K562 (cell line): ENCODE results near the gene CSMD2. TPM values are rescaled to one million over a fixed set of nuclear protein-coding genes. Genes with fewer than 3 reads are reported as not detected.

ENCODE experiments used
- ATAC-seq: fragments of 200-7000 bp; cut with Tn5 transposase; 3 replicates; pipeline ENCODE4 v1.9.1; 2020; ENCODE audit warnings: moderate library complexity
- BruUV-seq: library from RNA; stranded (reverse); fragments of 400-500 nt; replicated peaks from 2 replicates; lab custom pipeline; 2021; lab: Mats Ljungman, UMichigan
- CTCF ChIA-PET: fragments of 300-600 bp; formaldehyde crosslinking; extraction: SDS; loops from one replicate; lab custom pipeline; 2021; ENCODE audit warnings: low intra/inter-chr PET ratio; lab: Yijun Ruan, JAX
- POLR2A ChIA-PET: fragments of 300-600, 350-650 bp; sonication (Branson Sonifier 250); formaldehyde crosslinking; extraction: SDS; loops from one replicate; lab custom pipeline; 2021; ENCODE audit warnings: antibody characterized with exemption, inconsistent platforms; lab: Yijun Ruan, JAX
- DNase-seq, 4 experiments: peaks; one replicate each; pipeline versions ENCODE4 v3.0.0 to v3.0.0-alpha.2; 2011 to 2018; ENCODE audit warnings: low spot score in 3 of 4, mixed read lengths in 3 of 4; ENCODE audit errors: extremely low read depth in 1 of 4
- FAIRE-seq: peaks from 2 replicates; lab custom pipeline; 2011; peaks lifted over from hg19 to GRCh38; lab: Jason Lieb, UNC
- H2AFZ ChIP-seq: 2 replicates; pipeline ENCODE4 v1.6.0; 2011; ENCODE audit warnings: low read depth, low read length, control low read depth, inconsistent platforms
- H3K27ac ChIP-seq: fragments of 200-600 bp; 3 replicates; pipeline ENCODE4 v1.8.0; 2011; ENCODE audit warnings: low read depth, mild to moderate bottlenecking, control low read depth, inconsistent platforms, low read length, moderate library complexity, mixed read lengths; ENCODE audit errors: extremely low read depth
- H3K27me3 ChIP-seq, 2 experiments: fragments of 300-600 bp in 1 of 2; 2 replicates in 1 of 2; 3 replicates in 1 of 2; pipeline versions ENCODE4 v1.6.0 to v1.8.0; 2011; ENCODE audit warnings: inconsistent platforms in 2 of 2, low read length in 2 of 2, mild to moderate bottlenecking in 1 of 2, mixed read lengths in 1 of 2, moderate library complexity in 1 of 2; ENCODE audit not compliant: control insufficient read depth in 2 of 2, insufficient read depth in 2 of 2
- H3K36me3 ChIP-seq: fragments of 300-600 bp; 3 replicates; pipeline ENCODE4 v1.8.0; 2011; ENCODE audit warnings: mild to moderate bottlenecking, low read length, inconsistent platforms; ENCODE audit not compliant: control insufficient read depth, insufficient read depth
- H3K4me1 ChIP-seq, 2 experiments: fragments of 200-600 bp in 1 of 2; replicated peaks in 1 of 2; 2 replicates in 1 of 2; 3 replicates in 1 of 2; pipeline versions ENCODE4 v1.5.1 to v1.8.0; 2011; ENCODE audit warnings: inconsistent platforms in 2 of 2, low read length in 2 of 2, mild to moderate bottlenecking in 1 of 2, mixed read lengths in 1 of 2, moderate library complexity in 1 of 2; ENCODE audit not compliant: control insufficient read depth in 2 of 2, insufficient read depth in 2 of 2
- H3K4me2 ChIP-seq: 2 replicates; pipeline ENCODE4 v1.6.1; 2011; ENCODE audit warnings: low read length, control low read depth, inconsistent platforms, mixed read lengths; ENCODE audit not compliant: insufficient read depth
- H3K4me3 ChIP-seq: fragments of 200-600 bp; sonication (generic), shearing (Covaris generic); 2 replicates; pipeline ENCODE4 v1.5.1; 2016; ENCODE audit warnings: control low read depth, inconsistent platforms
- H3K79me2 ChIP-seq: fragments of 200-600 bp; 3 replicates; pipeline ENCODE4 v1.8.0; 2011; ENCODE audit warnings: low read length, inconsistent platforms; ENCODE audit not compliant: control insufficient read depth, insufficient read depth
- H3K9ac ChIP-seq, 2 experiments: 2 replicates each; pipeline versions ENCODE4 v1.6.0 to v1.6.1; 2011; ENCODE audit warnings: low read depth in 2 of 2, low read length in 2 of 2, control low read depth in 1 of 2, inconsistent platforms in 1 of 2, mild to moderate bottlenecking in 1 of 2, mixed read lengths in 1 of 2; ENCODE audit not compliant: insufficient read depth in 1 of 2
- H3K9me1 ChIP-seq: one replicate; pipeline ENCODE4 v1.6.0; 2011; ENCODE audit warnings: inconsistent platforms, mild to moderate bottlenecking, low read length, moderate library complexity; ENCODE audit not compliant: control insufficient read depth, insufficient read depth
- H3K9me3 ChIP-seq: replicated peaks from 2 replicates; pipeline ENCODE4 v1.5.1; 2011; ENCODE audit warnings: low read depth, low read length, inconsistent platforms; ENCODE audit not compliant: control insufficient read depth, insufficient read depth
- H4K20me1 ChIP-seq: replicated peaks from 2 replicates; pipeline ENCODE4 v1.6.1; 2011; ENCODE audit warnings: low read length, inconsistent platforms, mixed read lengths; ENCODE audit not compliant: control insufficient read depth, insufficient read depth
- CLOCK ChIP-seq: fragments of 250-450 bp; sonication (Bioruptor Pico); IDR thresholded peaks from 2 replicates; pipeline ENCODE4 v1.4.0; 2020; ENCODE audit warnings: mild to moderate bottlenecking, moderate library complexity, borderline replicate concordance
- ETS2 ChIP-seq: IDR thresholded peaks from 2 replicates; pipeline ENCODE4 v1.6.1; 2016; ENCODE audit warnings: borderline replicate concordance, missing genetic modification characterization, mild to moderate bottlenecking, moderate library complexity, missing compliant biosample characterization; ENCODE audit not compliant: poor library complexity, severe bottlenecking
- HCFC1 ChIP-seq: IDR thresholded peaks from 2 replicates; pipeline ENCODE4 v1.6.1; 2012; ENCODE audit warnings: low read depth, low read length, improper control_type of control experiment
- KAT7 ChIP-seq: sonication (generic); formaldehyde crosslinking; IDR thresholded peaks from 2 replicates; pipeline ENCODE4 v1.8.0; 2022; ENCODE audit warnings: missing genetic modification reagents, mild to moderate bottlenecking, borderline replicate concordance
- MEF2D ChIP-seq: conservative IDR thresholded peaks from 2 replicates; pipeline ENCODE4 v1.6.1; 2016; ENCODE audit warnings: low read depth, missing genetic modification characterization, missing compliant biosample characterization
- RBM15 ChIP-seq: fragments of 200-400 bp; formaldehyde crosslinking; IDR thresholded peaks from 2 replicates; pipeline ENCODE4 v1.6.1; 2018; ENCODE audit warnings: mild to moderate bottlenecking, low read length, moderate library complexity; ENCODE audit not compliant: insufficient read depth
- SMARCC2 ChIP-seq: fragments of 450-650 bp; IDR thresholded peaks from 2 replicates; pipeline ENCODE4 v1.6.1; 2017; ENCODE audit warnings: antibody characterized with exemption, moderate library complexity, mild to moderate bottlenecking, low read depth
- ZBTB33 ChIP-seq: sonication (generic); formaldehyde crosslinking; IDR thresholded peaks from 2 replicates; pipeline ENCODE4 v1.8.1; 2023; ENCODE audit warnings: mild to moderate bottlenecking, missing genetic modification reagents
- ZNF24 ChIP-seq: fragments of 450-650 bp; IDR thresholded peaks from 2 replicates; pipeline ENCODE4 v1.6.1; 2016
- ZNF354B ChIP-seq: fragments of 250-450 bp; sonication (Bioruptor Pico); IDR thresholded peaks from 2 replicates; pipeline ENCODE4 v1.4.0; 2020
- ZNF766 ChIP-seq: fragments of 200-800 bp; sonication (Bioruptor generic); conservative IDR thresholded peaks from 2 replicates; pipeline ENCODE4 v1.6.1; 2016; ENCODE audit warnings: missing genetic modification characterization, missing compliant biosample characterization
- WGBS: fragments of 100-300 bp; shearing (Covaris generic); methylation state at CpG from one replicate; pipeline ENCODE4 v1.1.6; 2016; ENCODE audit warnings: low coverage, mixed read lengths; ENCODE audit not compliant: insufficient coverage; ENCODE audit errors: missing lambda C conversion rate; 5-methylcytosine and 5-hydroxymethylcytosine counted together
- in situ Hi-C: fragments of 300-500 bp; cut with MboI; formaldehyde crosslinking; loops from 4 replicates; pipeline ENCODE4 v1.15.0; 2018; ENCODE audit warnings: inconsistent platforms, mixed read lengths
- intact Hi-C: fragments of 100-400 bp; cut with micrococcal nuclease; formaldehyde crosslinking; loops from 2 replicates; pipeline ENCODE4 v1.14.2; 2022
- polyA plus RNA-seq, 8 experiments: library from polyadenylated mRNA; depleted of rRNA in 4 of 8; stranded (reverse) in 5 of 8; unstranded in 3 of 8; fragments of >200 nt; fragmentation: Nextera tagmentation in 2 of 8; fragmentation: Illumina TruSeq in 1 of 8; extraction: Ambion mirVana in 2 of 8; extraction: Trizol in 1 of 8; gene quantifications; 2 replicates each; pipeline versions ENCODE4 v1.2.1 to v1.2.3, GENCODE V29; 2011 to 2014; ENCODE audit warnings: inconsistent platforms in 1 of 8, missing spikeins in 1 of 8
- total RNA-seq, 7 experiments: library from RNA; depleted of rRNA in 6 of 7; stranded (reverse); fragments of >200 nt in 6 of 7; fragmentation: Illumina TruSeq in 2 of 7; extraction: Trizol in 2 of 7; gene quantifications; 2 replicates each; pipeline versions ENCODE4 v1.2.1 to v1.2.3, GENCODE V29; 2011 to 2021; ENCODE audit warnings: low replicate concordance in 1 of 7
- TF ChIP-seq, protein P1 (sequence below): fragments of 450-650 bp; IDR thresholded peaks from 2 replicates; pipeline ENCODE4 v1.7.1; 2018; ENCODE audit warnings: mild to moderate bottlenecking, low read depth; ENCODE audit not compliant: partially characterized antibody

CSMD2 gene
- total and polyA plus RNA-seq, 9 of the 15 experiments (the other 6 are each of a cell fraction or from before 2014, with no cell fraction given) = not detected

DNA sequence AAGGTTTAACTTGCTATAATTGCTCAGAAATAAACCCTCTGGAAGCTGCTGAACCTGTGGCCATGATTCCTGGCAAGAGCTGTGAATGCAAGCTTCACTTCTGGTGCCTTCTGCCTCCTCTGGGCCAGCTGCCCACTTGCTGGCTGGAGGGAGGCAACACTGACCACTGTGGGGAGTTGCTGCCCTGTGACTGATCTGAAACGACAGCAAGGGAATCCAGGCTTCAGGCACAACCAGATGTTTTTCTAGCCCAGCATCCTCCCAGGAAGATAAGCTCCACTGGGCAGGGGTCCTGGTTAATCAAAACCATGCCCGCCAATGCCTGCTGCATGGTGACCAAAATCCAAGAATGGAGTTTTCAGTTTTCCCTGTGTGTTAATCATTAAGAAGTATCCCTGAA, 481.1 kb downstream of the CSMD2 start:
- H3K27me3 ChIP-seq = peaks cover 0 to 8% of the 10 kb centered on the region in 2 experiments; a peak in 3 of 5 replicates
- no peak overlapping the region for H3K9ac ChIP-seq
- no TSS peak for BruUV-seq
- no peak overlapping the region for H2AFZ ChIP-seq
- intact Hi-C loops (no loop called here), in situ Hi-C loops (no loop called here)
- DNase-seq (no peak), FAIRE-seq (no peak)
- no peak overlapping the region for H3K4me2 ChIP-seq
- POLR2A ChIA-PET = no interaction called here
- H4K20me1 ChIP-seq = no peaks in the 10 kb centered on the region
- no peaks in the 10 kb centered on the region for H3K9me3 ChIP-seq
- no peaks in the 10 kb centered on the region for H3K79me2 ChIP-seq
- H3K36me3 ChIP-seq = no peaks in the 10 kb centered on the region
- no peaks in the 10 kb centered on the region for H3K4me1 ChIP-seq
- CTCF ChIA-PET = no interaction called here
- WGBS = 3% methylated on average over 2 of the region's 2 CpGs
- H3K4me3 ChIP-seq = no peak overlapping the region
- H3K9me1 ChIP-seq = no peaks in the 10 kb centered on the region
- no peak overlapping the region for H3K27ac ChIP-seq
- TF ChIP-seq ZBTB33 = no peak
- no peak for TF ChIP-seq ZNF24
- no peak for TF ChIP-seq SMARCC2
- no peak for TF ChIP-seq MEF2D (tag)
- TF ChIP-seq HCFC1 = no peak
- no peak for TF ChIP-seq RBM15
- no peak for TF ChIP-seq ZNF354B (CRISPR knock-in tag)
- TF ChIP-seq CLOCK (CRISPR knock-in tag) = no peak
- no peak for TF ChIP-seq ETS2 (tag)
- TF ChIP-seq, protein P1, sequence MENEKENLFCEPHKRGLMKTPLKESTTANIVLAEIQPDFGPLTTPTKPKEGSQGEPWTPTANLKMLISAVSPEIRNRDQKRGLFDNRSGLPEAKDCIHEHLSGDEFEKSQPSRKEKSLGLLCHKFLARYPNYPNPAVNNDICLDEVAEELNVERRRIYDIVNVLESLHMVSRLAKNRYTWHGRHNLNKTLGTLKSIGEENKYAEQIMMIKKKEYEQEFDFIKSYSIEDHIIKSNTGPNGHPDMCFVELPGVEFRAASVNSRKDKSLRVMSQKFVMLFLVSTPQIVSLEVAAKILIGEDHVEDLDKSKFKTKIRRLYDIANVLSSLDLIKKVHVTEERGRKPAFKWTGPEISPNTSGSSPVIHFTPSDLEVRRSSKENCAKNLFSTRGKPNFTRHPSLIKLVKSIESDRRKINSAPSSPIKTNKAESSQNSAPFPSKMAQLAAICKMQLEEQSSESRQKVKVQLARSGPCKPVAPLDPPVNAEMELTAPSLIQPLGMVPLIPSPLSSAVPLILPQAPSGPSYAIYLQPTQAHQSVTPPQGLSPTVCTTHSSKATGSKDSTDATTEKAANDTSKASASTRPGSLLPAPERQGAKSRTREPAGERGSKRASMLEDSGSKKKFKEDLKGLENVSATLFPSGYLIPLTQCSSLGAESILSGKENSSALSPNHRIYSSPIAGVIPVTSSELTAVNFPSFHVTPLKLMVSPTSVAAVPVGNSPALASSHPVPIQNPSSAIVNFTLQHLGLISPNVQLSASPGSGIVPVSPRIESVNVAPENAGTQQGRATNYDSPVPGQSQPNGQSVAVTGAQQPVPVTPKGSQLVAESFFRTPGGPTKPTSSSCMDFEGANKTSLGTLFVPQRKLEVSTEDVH = no peak
- TF ChIP-seq ZNF766 (CRISPR knock-in tag) = no peak
- TF ChIP-seq KAT7 (CRISPR knock-in tag) = no peak
- TF ChIP-seq, all 486 proteins: peak for 0
- no peak for ATAC-seq
